Breast epithelium (tissue), 3 donors: ENCODE measurements around the gene SRRM4.

Source experiments
- CTCF ChIP-seq, 3 donors: fragments of 450-650 bp; IDR thresholded peaks; one replicate each; pipeline ENCODE4 v1.5.1; 2016 to 2017; ENCODE audit warnings: antibody characterized with exemption in 3 of 3, mild to moderate bottlenecking in 3 of 3, moderate library complexity in 3 of 3
- POLR2A ChIP-seq: fragments of 450-650 bp; IDR thresholded peaks from one replicate; pipeline ENCODE4 v1.6.1; 2016; ENCODE audit warnings: antibody characterized with exemption, mild to moderate bottlenecking, moderate library complexity
- POLR2AphosphoS5 ChIP-seq, 3 donors: sonication (generic); formaldehyde crosslinking; IDR thresholded peaks; one replicate each; pipeline ENCODE4 v1.6.1; 2017; ENCODE audit warnings: antibody characterized with exemption in 3 of 3

DNA sequence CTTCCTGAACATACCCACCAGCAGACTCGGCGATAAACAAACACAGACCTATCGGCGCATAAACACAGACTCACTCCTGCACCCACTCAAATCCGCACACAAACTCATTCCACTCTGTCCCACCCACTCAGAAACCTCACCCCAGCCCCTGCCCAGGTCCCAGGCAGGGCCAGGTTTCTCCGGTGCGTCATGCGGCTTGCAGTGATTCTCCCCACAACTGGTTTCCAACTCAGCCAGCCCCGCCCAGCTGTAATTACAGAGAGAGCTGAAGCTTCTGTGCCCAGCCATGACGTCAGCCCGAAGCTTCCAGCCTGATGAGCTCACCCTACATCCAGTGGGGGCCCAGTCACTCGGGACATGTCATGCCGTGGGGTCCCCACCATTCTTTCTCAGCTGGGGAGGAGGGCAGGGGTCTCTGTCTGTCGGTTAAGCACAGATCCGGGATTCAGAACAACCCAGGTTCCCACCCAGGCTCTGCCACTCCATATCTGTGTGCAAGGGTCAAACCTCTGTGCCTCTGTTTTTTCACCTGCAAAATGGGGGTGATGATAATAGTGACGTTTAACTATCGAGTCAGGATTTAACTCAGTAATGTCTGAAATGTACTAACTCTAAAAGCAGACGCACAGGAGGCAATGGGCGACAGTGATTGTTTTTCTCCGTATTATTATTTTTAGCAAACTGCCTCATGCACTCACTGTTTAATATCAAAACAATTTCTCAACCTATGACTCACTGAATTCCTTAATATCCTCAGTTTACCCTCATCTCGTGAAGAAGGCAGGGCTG, 195.1 kb downstream of the SRRM4 start:
- TF ChIP-seq CTCF (IDR thresholded peaks at IDR 0.05), result no peak
- TF ChIP-seq POLR2A, result no peak
- peak in 2 of 3 donors; percentile 12 to 66 for TF ChIP-seq POLR2AphosphoS5 (IDR thresholded peaks at IDR 0.05)
